Stimulated activated CD4-positive, alpha-beta T cell treated with anti-CD3 and anti-CD28 coated beads, Interleukin-4, amount 100 ng/mL, for 4 hours (primary cell): ENCODE data around the gene INPP5A.
"Not testable (repeated sequence)": the region's sequence is repeated elsewhere in the genome, so short reads cannot be mapped to it uniquely, and the experiment has no call there.

Experiments
- DNase-seq, 2 experiments: peaks; one replicate each; pipeline ENCODE4 v3.0.0-alpha.2; 2020

Gene INPP5A

DNA sequence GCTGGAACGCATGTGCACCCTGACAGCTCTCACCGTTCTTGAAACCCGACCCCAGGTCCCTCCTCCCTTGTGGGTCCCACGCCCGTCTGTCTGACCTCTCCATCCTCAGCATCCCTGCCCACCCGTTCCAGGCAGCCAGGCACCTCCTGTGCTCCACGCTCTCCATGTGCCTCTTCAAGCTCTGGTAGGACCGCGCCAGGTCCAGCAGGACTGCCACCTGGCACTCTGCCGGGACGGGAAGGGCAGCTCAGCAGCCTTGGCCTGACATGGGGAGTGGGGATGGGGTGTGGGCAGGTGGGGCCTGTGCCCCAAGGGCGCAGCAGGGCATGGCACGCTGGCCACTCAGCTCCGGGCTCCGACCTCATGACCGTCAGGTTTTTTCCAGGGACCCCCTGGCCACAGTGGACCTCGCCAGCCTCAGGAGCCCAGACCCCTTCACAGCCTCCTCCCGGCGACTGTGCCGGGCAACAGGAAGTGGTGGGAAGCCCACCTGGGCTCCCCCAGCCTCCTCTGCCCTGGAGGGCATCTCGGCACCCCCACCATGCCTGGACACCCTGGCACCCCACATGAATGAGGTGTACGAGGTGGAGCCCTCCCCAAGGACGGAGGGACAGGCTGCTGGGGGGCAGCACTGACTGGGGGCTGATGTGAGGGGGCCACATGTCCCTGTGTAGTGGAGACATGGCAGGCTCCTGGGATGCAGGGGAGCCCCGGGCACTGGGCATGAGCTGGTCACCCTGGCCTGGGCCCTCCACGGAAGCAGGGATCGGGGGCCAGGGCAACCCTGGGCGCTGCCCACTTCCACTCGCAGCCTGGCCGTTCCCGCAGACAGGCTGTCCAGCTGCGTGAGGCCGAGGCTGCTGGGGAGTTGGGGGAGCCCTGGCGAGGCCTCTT is 273.5 kb downstream of the INPP5A start:
- no peak for DNase-seq

DNA sequence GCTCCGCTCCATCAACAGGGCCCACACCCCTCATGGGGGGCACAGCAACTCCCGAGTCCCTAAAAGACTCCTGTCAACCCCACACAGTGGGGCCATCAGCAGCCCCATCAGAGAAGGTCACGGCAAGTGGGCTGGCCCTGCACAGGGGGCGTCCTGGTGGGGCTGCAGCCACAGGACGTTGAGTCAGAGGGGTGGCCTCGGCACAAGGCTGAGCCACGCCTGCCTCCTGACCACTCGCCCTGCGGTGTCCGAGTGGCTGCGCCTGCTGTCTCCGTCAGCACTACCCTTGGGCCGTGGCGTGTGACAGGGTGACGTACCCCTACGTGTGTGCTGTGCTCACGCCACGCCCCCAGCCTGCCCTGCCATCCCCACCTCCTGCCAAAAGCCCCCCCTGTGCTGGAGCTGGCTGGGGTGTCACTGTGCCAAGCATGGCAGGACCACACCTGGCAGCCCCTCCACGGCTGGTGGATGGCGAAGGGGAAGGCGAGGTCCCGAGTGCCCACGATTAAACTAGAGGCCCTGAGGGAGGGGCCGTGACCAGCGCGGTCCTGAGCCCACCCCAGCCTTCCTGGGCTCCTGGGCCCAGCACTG is 274.4 kb downstream of the INPP5A start:
- DNase-seq, result no peak

DNA sequence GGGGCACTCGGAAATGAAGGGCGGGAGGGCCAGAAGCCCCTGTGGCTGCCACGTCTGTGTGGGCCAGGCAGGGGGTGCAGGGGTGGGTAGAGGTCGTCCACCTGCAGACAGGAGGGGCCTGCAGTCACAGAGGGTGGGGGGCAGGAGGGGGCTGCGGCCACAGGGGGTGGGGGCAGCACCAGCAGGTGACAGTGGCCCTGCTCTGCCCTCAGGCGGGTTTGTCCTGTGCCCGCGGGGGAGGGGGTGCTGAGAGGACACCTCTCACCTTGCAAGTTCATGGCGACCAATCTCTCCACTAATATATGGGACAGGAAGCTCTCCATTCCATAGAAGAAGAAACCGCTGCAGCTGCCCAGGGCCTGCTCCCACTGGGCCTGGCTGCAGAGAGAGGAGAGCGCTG is 274.9 kb downstream of the INPP5A start:
- no peak for DNase-seq

DNA sequence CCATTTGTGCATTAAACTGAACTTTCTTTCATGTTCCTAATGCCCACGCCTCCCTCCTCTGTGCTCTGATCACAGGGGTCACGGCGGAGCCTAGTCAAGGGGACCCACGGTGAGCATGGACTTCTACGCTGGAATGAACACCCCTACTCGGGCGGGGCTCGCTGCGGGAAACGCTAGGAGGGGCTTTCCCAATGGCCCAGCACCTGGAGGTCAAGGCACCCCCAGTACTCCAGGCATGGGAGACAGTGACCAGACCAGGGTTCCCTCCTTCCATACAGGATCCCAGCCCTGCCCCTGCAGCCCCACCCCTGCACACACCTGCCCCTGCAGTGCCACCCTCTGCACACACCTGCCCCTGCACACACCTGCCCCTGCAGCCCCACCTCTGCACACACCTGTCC is 275.4 kb downstream of the INPP5A start:
- DNase-seq, result no peak

DNA sequence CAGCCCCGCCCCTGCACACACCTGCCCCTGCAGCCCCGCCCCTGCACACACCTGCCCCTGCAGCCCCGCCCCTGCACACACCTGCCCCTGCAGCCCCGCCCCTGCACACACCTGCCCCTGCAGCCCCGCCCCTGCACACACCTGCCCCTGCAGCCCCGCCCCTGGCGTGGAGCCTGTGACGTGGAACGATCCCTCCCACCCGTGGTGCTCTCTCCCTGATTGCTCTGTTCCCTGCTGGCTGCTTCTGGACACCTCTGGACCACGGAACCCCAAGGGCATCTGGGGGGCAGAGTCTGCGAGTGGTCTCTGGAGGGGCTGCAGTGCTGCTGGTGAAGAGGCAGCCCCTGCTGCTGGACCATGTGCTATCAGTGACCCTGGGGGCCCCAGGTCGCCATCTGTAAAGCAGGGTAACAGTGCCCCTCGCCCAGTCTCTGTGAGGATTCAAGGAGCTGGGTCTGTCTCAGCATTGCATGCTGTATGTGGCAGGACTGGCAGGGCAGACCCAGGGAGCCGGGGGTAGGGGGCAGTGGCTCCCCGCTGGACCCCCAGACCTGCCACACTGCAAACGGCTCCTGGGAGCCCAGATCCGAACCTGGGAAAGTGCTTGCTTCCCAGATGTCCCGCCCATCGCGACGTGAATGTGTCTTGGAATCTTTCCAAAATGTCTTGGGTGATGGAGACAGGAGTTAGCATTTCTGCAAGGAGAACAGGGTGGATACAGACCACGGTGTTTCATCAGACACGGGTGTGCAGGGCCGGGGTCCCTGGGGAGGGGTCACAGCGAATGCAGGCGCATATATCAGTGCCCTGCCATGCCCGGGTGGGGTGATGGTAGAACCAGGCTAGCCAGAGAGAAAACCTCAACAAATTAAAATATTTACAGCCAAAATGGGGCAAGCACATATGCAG is 276.2 kb downstream of the INPP5A start:
- no peak for DNase-seq

DNA sequence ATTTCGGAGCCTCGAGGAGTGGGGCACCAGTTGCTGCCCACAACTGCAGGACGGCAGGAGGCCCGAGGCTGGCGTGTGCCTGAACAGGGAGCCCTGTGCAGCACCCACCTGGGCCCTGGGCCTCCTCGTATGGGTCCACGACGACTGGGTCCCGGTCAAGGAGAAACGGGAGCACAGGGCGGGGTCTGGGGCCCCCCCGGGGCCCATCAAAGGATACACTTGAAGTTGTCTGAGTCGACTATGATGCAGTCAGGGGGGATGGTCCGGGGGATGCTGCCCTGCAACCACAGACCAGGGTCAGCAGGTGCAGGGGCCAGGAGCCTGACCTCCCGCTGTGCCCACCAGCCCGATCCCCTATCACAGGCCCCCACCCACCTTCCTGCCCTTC is 276.9 kb downstream of the INPP5A start:
- no peak for DNase-seq

DNA sequence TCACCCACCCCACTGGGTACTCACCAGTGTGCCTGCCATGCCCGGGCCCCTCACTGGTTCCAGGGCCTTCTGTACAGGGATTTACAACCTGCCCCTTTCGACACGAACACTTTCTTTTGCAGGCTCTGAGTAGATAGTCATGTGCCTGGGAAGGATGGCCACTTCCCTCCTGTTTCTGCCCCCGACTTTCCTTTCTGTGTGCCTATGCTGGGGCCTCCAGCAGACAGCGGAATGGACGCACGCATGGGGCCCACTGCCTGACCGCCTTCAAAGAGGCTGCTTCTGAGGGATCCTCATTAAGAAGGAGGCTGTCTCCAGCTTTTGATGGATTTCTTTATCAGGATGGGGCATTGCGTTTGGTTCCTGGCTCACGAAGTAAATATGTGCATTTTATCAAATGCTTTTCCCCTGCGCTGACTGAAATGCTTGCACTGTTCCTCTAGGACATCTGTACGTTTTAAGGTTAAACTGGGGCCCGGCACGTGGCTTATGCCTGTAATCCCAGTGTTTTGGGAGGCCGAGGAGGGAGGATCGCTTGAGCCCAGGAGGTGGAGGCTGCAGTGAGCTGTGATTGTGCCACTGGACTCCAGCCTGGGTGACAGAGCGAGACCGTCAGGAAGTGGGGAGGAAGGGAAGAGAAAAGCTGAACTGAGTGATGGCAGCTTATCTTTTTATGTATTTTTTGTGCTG is 277.7 kb downstream of the INPP5A start:
- no peak for DNase-seq

DNA sequence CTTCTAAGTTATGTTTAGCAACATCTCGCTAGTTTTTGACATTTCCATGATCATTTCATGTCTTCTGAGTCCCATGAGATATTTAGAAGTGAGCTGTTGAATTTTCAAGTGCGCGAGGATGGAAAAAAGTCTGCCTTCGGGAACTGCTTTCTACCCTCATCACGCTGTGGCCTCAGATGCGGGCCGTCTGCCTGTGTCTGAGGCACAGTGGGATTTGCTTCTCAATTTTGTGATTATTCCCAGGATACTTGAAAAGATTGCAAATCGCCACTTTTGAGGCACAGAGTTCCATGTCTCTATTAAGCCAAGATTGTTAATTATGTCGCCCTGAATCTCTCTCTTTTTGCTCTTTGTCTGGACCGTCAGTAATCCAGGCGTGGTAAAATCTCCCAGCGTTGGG is 279.1 kb downstream of the INPP5A start:
- no peak for DNase-seq

DNA sequence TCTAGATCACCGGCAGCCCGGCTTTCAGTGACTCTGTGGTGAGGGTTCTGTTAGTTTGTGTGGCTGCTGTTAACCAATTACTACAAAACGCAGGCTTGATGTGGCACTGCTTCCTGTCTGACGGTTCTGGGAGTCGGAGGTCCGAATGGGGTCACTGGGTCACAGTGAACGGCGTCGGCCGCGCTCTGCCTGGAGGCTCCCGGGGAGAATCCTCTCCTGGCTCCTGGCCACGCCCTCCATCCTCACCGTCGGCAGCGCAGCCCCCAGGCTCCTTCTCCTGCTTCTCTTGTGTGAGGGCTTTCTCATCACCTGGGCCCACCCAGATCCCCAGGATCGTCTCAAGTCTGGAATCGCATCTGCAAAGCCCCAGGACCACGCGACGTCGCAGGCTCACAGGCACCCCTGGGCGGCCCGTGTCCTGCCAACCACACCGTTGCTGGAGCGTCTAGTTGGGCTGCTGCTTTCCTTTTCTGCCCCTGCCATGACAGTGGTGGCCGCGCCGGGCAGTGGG is 280.2 kb downstream of the INPP5A start:
- no peak for DNase-seq

DNA sequence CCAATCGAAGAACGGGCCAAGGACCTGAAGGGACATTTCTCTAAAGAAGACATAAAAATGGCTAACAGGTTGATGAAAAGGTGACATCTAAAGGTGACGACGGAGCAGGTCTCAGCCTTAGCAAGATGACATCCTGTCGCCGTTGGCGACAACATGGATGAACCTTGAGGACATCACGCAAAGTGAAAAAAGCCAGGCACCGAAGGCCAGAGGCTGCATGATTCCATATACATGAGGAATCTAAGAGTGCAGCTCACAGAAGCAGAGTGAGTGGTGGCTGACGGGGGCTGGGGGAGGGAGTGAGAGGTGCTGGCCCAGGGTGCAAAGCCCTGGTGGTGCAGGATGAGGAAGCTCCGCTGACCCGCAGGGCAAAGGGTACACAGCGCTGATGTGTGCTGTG is 282.5 kb downstream of the INPP5A start:
- no peak for DNase-seq

DNA sequence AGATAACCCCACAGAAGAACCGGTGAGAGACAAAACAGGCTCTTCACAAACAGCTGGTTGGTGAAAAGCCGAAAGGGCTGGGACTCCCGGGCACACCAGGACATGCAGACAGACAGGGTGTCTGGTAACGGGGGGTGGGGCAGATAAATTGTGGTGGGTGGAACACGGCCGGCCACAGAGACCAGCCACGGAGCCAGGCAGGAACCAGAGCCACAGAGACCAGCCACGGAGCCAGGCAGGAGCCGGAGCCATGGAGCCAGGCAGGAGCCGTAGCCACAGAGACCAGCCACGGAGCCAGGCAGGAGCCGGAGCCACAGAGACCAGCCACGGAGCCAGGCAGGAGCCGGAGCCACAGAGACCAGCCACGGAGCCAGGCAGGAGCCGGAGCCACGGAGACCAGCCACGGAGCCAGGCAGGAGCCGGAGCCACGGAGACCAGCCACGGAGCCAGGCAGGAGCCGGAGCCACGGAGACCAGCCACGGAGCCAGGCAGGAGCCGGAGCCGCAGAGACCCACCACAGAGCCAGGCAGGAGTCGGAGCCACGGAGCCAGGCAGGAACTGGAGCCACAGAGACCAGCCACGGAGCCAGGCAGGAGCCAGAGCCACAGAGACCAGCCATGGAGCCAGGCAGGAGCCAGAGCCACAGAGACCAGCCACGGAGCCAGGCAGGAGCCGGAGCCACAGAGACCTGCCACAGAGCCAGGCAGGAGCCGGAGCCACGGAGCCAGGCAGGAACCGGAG is 288.4 kb downstream of the INPP5A start:
- DNase-seq, result not testable (repeated sequence)

DNA sequence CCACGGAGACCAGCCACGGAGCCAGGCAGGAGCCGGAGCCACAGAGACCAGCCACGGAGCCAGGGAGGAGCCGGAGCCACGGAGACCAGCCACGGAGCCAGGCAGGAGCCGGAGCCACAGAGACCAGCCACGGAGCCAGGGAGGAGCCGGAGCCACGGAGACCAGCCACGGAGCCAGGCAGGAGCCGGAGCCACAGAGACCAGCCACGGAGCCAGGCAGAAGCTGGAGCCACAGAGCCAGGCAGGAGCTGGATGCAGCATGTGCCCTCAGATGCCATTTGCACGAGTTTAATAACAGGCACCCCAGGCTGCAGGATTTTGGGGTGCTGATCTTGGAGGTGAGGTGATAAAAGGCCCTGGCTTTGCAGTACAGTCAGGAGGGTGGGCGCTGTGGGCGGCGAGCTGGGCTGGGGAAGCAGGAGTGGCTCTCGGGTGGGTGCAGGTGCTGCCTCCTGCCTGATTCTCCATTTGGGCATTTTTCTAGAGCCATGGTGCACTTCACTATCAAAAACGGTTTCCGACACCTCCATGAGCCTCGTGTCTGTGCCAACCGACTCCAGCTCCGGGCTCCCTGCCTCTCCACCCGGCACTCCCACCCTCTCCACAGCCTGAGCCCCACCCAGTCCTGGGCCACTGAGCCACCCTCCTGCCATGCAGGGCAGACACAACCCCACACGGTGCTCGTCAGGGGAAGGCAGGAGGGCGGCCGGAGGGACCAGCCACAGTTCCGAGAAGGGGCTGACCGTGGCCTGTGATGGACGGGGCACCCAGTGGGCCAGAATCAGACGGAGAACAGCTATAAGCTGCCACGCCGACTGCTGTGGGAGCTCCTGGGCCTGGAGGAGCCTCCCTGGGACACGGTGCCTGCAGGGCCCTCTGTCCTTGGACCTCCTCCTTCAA is 289.2 kb downstream of the INPP5A start:
- no peak for DNase-seq

DNA sequence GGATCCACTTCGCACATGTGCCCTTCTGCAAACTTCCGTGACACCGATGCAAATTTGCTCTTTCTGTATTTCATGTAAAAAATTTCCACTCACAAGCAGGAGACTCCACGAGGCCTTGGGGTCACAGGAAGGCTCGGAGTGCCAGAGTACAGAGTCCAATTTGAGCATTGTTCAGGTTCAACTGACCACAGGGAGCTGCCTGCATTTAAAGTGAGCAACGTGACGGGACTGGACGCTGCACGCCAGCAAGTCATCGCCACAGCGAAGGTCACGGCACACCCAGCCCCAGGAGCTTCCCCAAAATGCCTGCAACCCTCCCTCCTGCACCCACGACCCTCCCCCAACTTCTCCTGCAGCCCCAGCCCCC is 289.8 kb downstream of the INPP5A start:
- DNase-seq, result no peak

DNA sequence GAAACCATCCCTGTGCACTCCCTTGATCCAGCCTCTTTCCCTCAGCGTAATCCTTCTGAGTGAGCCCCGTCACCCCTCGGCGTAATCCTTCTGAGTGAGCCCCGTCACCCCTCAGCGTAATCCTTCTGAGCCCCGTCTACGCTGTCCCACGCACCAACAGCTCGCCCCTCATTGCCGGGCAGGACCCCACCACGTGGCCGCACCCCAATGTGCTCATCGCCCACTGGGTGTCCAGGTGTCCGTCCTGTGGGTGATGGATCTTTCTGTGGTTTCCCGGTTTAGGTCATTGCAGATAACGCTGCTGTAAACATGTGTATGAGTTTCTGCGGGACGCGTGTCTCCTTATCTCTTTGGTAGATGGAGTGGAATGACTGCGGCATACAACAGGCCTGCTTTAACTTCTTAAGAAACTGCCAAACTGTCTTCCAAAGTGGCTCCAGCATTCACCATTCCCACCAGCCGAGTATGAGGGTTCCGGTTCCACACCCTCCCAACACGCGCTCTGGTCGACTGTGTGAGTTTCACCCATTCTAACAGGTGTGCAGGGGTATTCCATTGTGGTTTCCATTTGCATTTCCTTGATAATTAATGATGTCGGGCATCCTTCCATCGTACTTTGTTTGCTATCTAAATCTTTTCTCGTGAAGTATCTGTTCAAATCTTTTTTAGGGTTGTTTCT is 290.4 kb downstream of the INPP5A start:
- DNase-seq, result no peak

DNA sequence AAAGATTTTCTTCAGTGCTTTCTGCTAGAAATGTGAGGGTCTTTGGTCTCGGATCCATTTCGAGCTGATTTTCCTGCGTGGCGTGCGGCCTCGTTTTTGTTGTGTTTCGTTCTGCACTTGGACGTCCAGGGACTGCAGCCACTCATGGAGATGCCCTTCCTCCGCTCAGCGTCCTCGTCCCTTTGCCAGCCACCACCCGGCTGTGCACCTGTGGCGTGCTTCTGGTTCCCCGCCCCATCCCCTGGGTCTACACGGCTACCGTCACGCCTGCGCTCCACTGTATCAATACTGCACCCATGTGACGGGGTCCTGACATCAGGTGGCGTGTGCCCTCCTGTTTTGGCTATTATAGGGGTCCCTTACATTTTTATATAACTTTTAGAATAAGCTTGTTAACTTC is 291.1 kb downstream of the INPP5A start:
- DNase-seq, result no peak

DNA sequence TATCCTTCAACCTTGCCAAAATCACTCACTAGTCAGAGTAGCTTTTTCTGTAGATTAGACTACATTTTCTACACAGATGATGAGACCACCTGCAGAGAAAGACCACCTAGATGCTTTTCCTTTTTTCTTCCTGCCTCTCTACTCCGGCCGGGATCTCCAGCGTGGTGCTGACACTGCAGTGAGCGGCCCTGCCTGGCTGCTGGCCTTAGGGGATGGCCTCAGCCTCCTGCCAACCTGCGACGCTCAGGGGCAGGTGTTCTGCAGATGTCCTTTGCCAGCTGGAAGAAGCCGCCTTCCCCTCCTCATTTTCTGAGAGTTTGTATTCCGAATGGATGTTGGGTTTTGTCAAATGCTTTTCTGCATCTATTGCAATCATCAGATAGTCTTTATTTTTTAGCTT is 291.8 kb downstream of the INPP5A start:
- no peak for DNase-seq

DNA sequence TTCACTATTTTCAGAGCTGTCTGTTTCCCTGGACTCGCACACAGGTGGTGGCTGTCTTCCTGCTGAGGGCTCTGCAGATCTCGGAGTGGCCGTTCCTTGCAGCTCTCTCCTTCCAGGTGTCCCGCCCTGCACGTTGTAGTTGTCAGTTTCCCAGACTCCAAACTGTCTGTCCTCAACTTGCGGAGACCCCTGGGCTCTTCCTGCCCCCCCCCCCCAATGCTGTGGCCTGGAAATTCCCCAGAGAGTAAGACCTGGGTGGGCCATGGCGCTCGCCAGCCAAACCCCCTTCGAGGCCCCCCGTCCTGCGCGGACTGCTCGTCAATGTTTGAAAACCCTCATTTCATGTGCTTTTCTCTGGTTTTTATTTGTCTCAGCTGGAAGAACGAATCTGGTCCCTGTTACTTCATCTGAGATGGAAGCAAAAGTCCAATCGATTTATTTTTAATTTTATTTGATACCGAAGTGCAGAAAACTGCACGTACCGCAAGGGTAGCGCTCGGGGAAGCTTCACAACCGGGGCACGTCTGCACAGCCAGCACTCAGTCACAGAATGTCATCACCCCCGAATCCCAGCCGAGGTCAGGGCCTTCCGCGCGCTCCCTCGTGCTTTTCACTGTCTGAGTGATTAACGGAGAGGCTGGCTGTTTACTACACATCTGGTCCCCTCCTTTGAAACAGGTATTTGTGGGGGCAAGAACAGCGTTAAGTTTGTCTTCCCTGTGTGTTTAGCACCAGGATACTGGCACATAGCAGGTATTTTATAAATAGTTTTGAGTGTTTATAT is 294.8 kb downstream of the INPP5A start:
- DNase-seq, result no peak
